ENCODE results near the gene GPHB5. TPM values are rescaled to one million over a fixed set of nuclear protein-coding genes. Genes with fewer than 3 reads are reported as not detected.

GPHB5 gene
- total and polyA plus RNA-seq, 4 donors = not detected

DNA sequence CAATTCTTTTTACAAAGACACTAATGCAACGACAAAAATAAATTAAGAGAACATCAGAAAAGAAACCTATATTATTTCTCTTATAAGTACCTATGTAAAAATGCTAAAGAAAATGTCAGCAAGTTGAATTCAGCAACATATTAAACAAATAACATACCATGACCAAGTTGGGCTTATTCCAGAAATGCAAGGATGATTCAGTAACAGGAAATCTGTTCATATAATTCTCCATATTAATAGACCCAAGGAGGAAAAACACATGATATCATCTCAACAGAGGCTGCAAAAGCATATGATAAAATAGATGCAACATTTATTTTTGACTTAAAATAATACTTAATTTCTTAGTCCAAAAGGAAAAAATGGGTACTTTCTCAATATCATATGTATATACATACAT lies 25.1 kb upstream of the GPHB5 start:
- peak in 2 of 3 donors; percentile 2 to 7 for DNase-seq
- TF ChIP-seq, protein P1, sequence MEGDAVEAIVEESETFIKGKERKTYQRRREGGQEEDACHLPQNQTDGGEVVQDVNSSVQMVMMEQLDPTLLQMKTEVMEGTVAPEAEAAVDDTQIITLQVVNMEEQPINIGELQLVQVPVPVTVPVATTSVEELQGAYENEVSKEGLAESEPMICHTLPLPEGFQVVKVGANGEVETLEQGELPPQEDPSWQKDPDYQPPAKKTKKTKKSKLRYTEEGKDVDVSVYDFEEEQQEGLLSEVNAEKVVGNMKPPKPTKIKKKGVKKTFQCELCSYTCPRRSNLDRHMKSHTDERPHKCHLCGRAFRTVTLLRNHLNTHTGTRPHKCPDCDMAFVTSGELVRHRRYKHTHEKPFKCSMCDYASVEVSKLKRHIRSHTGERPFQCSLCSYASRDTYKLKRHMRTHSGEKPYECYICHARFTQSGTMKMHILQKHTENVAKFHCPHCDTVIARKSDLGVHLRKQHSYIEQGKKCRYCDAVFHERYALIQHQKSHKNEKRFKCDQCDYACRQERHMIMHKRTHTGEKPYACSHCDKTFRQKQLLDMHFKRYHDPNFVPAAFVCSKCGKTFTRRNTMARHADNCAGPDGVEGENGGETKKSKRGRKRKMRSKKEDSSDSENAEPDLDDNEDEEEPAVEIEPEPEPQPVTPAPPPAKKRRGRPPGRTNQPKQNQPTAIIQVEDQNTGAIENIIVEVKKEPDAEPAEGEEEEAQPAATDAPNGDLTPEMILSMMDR (IDR thresholded peaks at IDR 0.05; ENCODE audit: control extremely low read depth, extremely low read depth) = no peak
- 77 to 91% methylated on average over 1 of the region's 1 CpG for WGBS, 2 donors

DNA sequence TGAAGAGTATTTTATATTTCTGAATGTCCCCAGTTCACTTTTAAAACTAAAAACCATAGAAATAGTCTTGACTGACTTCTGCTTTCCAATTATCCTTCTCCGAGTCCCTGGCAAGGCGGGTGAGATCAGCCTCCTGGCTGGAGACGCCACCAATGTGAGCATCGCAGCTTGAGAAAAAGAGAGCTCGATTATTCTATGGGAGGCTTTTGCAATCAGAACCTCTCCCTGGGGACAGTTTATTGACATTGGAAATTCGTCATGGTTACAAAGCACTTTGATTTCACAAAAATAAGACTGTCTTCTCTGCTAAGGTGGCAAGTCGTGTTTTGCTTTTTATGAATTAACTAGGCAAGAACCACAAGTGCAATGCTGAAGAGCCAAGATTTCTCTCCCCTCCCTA lies 23.6 kb upstream of the GPHB5 start:
- no peak overlapping the region for H3K27ac ChIP-seq (ENCODE audit: low read depth in 1 of 2, low read length in 1 of 2)
- H3K36me3 ChIP-seq (ENCODE audit: control insufficient read depth in 4 of 4, insufficient read depth in 4 of 4, low read length in 4 of 4) = no peaks in the 10 kb centered on the region
- no peak overlapping the region for H3K4me3 ChIP-seq
- DNase-seq = peak in 1 of 3 donors; percentile 1
- H3K9ac ChIP-seq (ENCODE audit: insufficient read depth in 1 of 2, low read length in 2 of 2) = no peak overlapping the region
- peaks cover 0 to 3% (median 0%) of the 10 kb centered on the region in 4 donors for H3K9me3 ChIP-seq (ENCODE audit: control insufficient read depth in 4 of 4, insufficient read depth in 3 of 4, low read length in 3 of 4)
- no peaks in the 10 kb centered on the region for H3K27me3 ChIP-seq (ENCODE audit: control insufficient read depth in 3 of 3, insufficient read depth in 3 of 3, low read length in 2 of 3)
- no peaks in the 10 kb centered on the region for H3K4me1 ChIP-seq (ENCODE audit: control insufficient read depth in 5 of 5, insufficient read depth in 5 of 5, low read length in 5 of 5)
- TF ChIP-seq, protein P1 (IDR thresholded peaks at IDR 0.05; ENCODE audit: control extremely low read depth, extremely low read depth) = no peak
- no peak for ATAC-seq (ENCODE audit: insufficient read depth, low FRiP score)
- 71 to 85% methylated on average over 7 of the region's 7 CpGs for WGBS, 2 donors

More for the DNA sequence above, 25.1 kb upstream of the GPHB5 start:
- no peak overlapping the region for H3K4me3 ChIP-seq
- H3K27me3 ChIP-seq (ENCODE audit: control insufficient read depth in 3 of 3, insufficient read depth in 3 of 3, low read length in 2 of 3) = no peaks in the 10 kb centered on the region
- no peak overlapping the region for H3K27ac ChIP-seq (ENCODE audit: low read depth in 1 of 2, low read length in 1 of 2)
- no peaks in the 10 kb centered on the region for H3K4me1 ChIP-seq (ENCODE audit: control insufficient read depth in 5 of 5, insufficient read depth in 5 of 5, low read length in 5 of 5)
- ATAC-seq (ENCODE audit: insufficient read depth, low FRiP score) = no peak
- H3K9ac ChIP-seq (ENCODE audit: insufficient read depth in 1 of 2, low read length in 2 of 2) = no peak overlapping the region
- peaks cover 0 to 3% (median 0%) of the 10 kb centered on the region in 4 donors for H3K9me3 ChIP-seq (ENCODE audit: control insufficient read depth in 4 of 4, insufficient read depth in 3 of 4, low read length in 3 of 4)
- H3K36me3 ChIP-seq (ENCODE audit: control insufficient read depth in 4 of 4, insufficient read depth in 4 of 4, low read length in 4 of 4) = no peaks in the 10 kb centered on the region

- ATAC-seq (ENCODE audit: insufficient read depth, low FRiP score) (no peak), DNase-seq (peak in 1 of 3 donors; percentile 1)
- Histone ChIP-seq H3K9ac (ENCODE audit: insufficient read depth in 1 of 2, low read length in 2 of 2) (no peak overlapping the region), H3K4me1 (ENCODE audit: control insufficient read depth in 5 of 5, insufficient read depth in 5 of 5, low read length in 5 of 5) (no peaks in the 10 kb centered on the region), H3K27me3 (ENCODE audit: control insufficient read depth in 3 of 3, insufficient read depth in 3 of 3, low read length in 2 of 3) (no peaks in the 10 kb centered on the region), H3K4me3 (no peak overlapping the region), H3K9me3 (ENCODE audit: control insufficient read depth in 4 of 4, insufficient read depth in 3 of 4, low read length in 3 of 4) (peaks cover 0 to 6% (median 0%) of the 10 kb centered on the region in 4 donors), H3K27ac (ENCODE audit: low read depth in 1 of 2, low read length in 1 of 2) (no peak overlapping the region), H3K36me3 (ENCODE audit: control insufficient read depth in 4 of 4, insufficient read depth in 4 of 4, low read length in 4 of 4) (no peaks in the 10 kb centered on the region)
- TF ChIP-seq, protein P1 (IDR thresholded peaks at IDR 0.05; ENCODE audit: control extremely low read depth, extremely low read depth) = no peak
- 75 to 83% methylated on average over 6 of the region's 6 CpGs for WGBS, 2 donors
Observed at GRCh38 chr14:63328787-63329737, 10.3 kb upstream of the GPHB5 start.
